PFSK-1 (cell line): ENCODE data around the gene SHISAL2A.

Source experiments
- POLR2AphosphoS5 ChIP-seq: IDR thresholded peaks from 2 replicates; pipeline ENCODE4 v1.6.1; 2012; ENCODE audit warnings: low read depth, mild to moderate bottlenecking, control low read depth, low read length, moderate library complexity
- REST ChIP-seq, 2 experiments: IDR thresholded peaks; 2 replicates each; pipeline versions ENCODE4 v1.6.1 to v1.8.0; 2011 to 2012; ENCODE audit warnings: low read depth in 2 of 2, low read length in 2 of 2, control low read depth in 1 of 2, inconsistent platforms in 1 of 2, mild to moderate bottlenecking in 1 of 2, moderate library complexity in 1 of 2; ENCODE audit not compliant: insufficient read depth in 1 of 2
- TAF1 ChIP-seq: IDR thresholded peaks from 2 replicates; pipeline ENCODE4 v1.6.1; 2012; ENCODE audit warnings: low read length, control low read depth, borderline replicate concordance; ENCODE audit not compliant: insufficient read depth

- TF ChIP-seq REST (IDR thresholded peaks at IDR 0.05; ENCODE audit: insufficient read depth in 1 of 2, low read depth in 2 of 2, low read length in 2 of 2), result no peak
- TF ChIP-seq TAF1, result no peak
- TF ChIP-seq POLR2AphosphoS5, result no peak
These were observed 12.3 kb downstream of the SHISAL2A start for GRCh38 chr1:52645261-52645660.
